ENCODE results near the gene TMC2.

- TF ChIP-seq CTCF (conservative IDR thresholded peaks at IDR 0.05; ENCODE audit: low read depth, low read length) (no peak), EZH2 (IDR thresholded peaks at IDR 0.05; ENCODE audit: borderline replicate concordance, low read depth, low read length, poor library complexity, severe bottlenecking) (no peak)
Observed at GRCh38 chr20:2656471-2657117, 120.2 kb downstream of the TMC2 start.

Data from A673 (cell line).